Vagina (tissue), 2 donors: Measurements from ENCODE around the gene HOXB6.

Experiments
- POLR2A ChIP-seq, 2 donors: fragments of 450-650 bp; IDR thresholded peaks; one replicate each; pipeline ENCODE4 v1.6.1; 2017; ENCODE audit warnings: antibody characterized with exemption in 2 of 2, mild to moderate bottlenecking in 2 of 2, moderate library complexity in 2 of 2
- POLR2AphosphoS5 ChIP-seq, 2 donors: sonication (generic); formaldehyde crosslinking; IDR thresholded peaks; one replicate each; pipeline ENCODE4 v1.9.0; 2017; ENCODE audit warnings: antibody characterized with exemption in 2 of 2, mild to moderate bottlenecking in 2 of 2, low read depth in 1 of 2; ENCODE audit not compliant: insufficient read depth in 1 of 2
- TF ChIP-seq, protein P1 (sequence below), 3 experiments: fragments of 450-650 bp in 2 of 3; fragments of 200-600 bp in 1 of 3; sonication (generic) in 1 of 3; IDR thresholded peaks; one replicate each; pipeline ENCODE4 v1.5.1; 2017 to 2019; ENCODE audit warnings: antibody characterized with exemption in 3 of 3, mild to moderate bottlenecking in 2 of 3, moderate library complexity in 2 of 3

DNA sequence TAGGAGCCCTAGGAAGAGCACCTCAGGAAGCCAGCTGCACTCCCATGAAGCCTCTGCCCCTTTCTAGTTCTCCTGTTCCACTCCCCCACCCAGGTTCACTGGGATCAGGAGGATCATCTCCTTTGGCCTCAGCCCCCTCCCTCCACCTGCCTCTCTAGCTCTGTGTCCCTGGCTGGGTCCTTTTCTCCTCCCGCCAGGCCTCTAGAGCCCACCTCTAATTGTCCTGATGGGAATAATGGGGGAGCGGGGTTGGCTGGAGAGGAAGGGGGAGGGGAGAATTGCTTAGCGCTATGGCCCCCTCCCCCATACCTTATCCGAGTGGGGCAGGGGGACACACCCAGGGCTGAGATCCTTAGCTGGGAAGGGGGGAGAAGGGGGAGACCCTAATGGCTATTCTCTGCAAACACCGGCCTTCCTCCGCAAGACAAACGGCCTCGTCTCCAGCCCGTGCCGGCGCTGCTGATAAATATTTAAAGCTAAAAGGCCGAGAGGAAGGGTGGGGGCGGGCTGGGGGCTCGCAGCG lies 5.0 kb upstream of the HOXB6 start:
- TF ChIP-seq, protein P1, sequence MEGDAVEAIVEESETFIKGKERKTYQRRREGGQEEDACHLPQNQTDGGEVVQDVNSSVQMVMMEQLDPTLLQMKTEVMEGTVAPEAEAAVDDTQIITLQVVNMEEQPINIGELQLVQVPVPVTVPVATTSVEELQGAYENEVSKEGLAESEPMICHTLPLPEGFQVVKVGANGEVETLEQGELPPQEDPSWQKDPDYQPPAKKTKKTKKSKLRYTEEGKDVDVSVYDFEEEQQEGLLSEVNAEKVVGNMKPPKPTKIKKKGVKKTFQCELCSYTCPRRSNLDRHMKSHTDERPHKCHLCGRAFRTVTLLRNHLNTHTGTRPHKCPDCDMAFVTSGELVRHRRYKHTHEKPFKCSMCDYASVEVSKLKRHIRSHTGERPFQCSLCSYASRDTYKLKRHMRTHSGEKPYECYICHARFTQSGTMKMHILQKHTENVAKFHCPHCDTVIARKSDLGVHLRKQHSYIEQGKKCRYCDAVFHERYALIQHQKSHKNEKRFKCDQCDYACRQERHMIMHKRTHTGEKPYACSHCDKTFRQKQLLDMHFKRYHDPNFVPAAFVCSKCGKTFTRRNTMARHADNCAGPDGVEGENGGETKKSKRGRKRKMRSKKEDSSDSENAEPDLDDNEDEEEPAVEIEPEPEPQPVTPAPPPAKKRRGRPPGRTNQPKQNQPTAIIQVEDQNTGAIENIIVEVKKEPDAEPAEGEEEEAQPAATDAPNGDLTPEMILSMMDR (IDR thresholded peaks at IDR 0.05): no peak
- no peak for TF ChIP-seq POLR2A (IDR thresholded peaks at IDR 0.05)
- no peak for TF ChIP-seq POLR2AphosphoS5 (IDR thresholded peaks at IDR 0.05; ENCODE audit: insufficient read depth in 1 of 2, low read depth in 1 of 2)
